Liver (tissue), 9 donors: ENCODE results near the gene CDHR4. TPM values are rescaled to one million over a fixed set of nuclear protein-coding genes. Genes with fewer than 3 reads are reported as not detected.
A peak's percentile ranks its signal among the peaks of the same experiment; 100 is the strongest.

Experiments used
- DNase-seq: peaks from one replicate; pipeline ENCODE4 v3.0.0-alpha.2; 2017; ENCODE audit warnings: low spot score
- H3K27ac ChIP-seq, 2 donors: one replicate each; pipeline ENCODE4 v1.7.0; 2013; ENCODE audit warnings: inconsistent platforms in 2 of 2, low read length in 2 of 2, control low read depth in 1 of 2, low read depth in 1 of 2, mild to moderate bottlenecking in 1 of 2
- H3K27me3 ChIP-seq, 4 donors: one replicate each; pipeline versions ENCODE4 v1.6.1 to v1.7.0; 2013; ENCODE audit warnings: low read length in 3 of 4, inconsistent platforms in 1 of 4, mild to moderate bottlenecking in 1 of 4, moderate library complexity in 1 of 4; ENCODE audit not compliant: control insufficient read depth in 4 of 4, insufficient read depth in 4 of 4
- H3K36me3 ChIP-seq, 4 donors: one replicate each; pipeline versions ENCODE4 v1.6.1 to v1.7.0; 2013; ENCODE audit warnings: low read length in 3 of 4, mild to moderate bottlenecking in 3 of 4, low read depth in 1 of 4, moderate library complexity in 1 of 4; ENCODE audit not compliant: control insufficient read depth in 4 of 4, insufficient read depth in 3 of 4
- H3K4me1 ChIP-seq, 4 donors: one replicate each; pipeline versions ENCODE4 v1.6.1 to v1.7.0; 2013; ENCODE audit warnings: low read length in 3 of 4, mild to moderate bottlenecking in 3 of 4, moderate library complexity in 1 of 4; ENCODE audit not compliant: control insufficient read depth in 4 of 4, insufficient read depth in 4 of 4
- H3K4me3 ChIP-seq, 3 donors: one replicate each; pipeline versions ENCODE4 v1.6.1 to v1.7.0; 2013; ENCODE audit warnings: low read length in 3 of 3, control low read depth in 1 of 3, low read depth in 1 of 3, mild to moderate bottlenecking in 1 of 3
- H3K9ac ChIP-seq, 2 donors: one replicate each; pipeline ENCODE4 v1.7.0; 2013; ENCODE audit warnings: low read length in 2 of 2, mild to moderate bottlenecking in 2 of 2, moderate library complexity in 2 of 2, control low read depth in 1 of 2, low read depth in 1 of 2
- H3K9me3 ChIP-seq, 4 donors: one replicate each; pipeline versions ENCODE4 v1.6.1 to v1.7.0; 2013; ENCODE audit warnings: low read length in 3 of 4; ENCODE audit not compliant: control insufficient read depth in 4 of 4
- EGR1 ChIP-seq, 2 donors: IDR thresholded peaks; 2 replicates each; pipeline ENCODE4 v1.6.1; 2016 to 2018; ENCODE audit warnings: antibody characterized with exemption in 2 of 2, low read depth in 2 of 2
- FOXA2 ChIP-seq: IDR thresholded peaks from 2 replicates; pipeline ENCODE4 v1.6.1; 2016; ENCODE audit warnings: antibody characterized with exemption
- JUND ChIP-seq, 2 donors: IDR thresholded peaks; 2 replicates each; pipeline ENCODE4 v1.6.1; 2016; ENCODE audit warnings: antibody characterized with exemption in 2 of 2
- RAD21 ChIP-seq, 2 donors: IDR thresholded peaks; 2 replicates each; pipeline ENCODE4 v1.6.1; 2016; ENCODE audit warnings: antibody characterized with exemption in 2 of 2, mild to moderate bottlenecking in 2 of 2
- RXRA ChIP-seq, 2 donors: IDR thresholded peaks; 2 replicates each; pipeline ENCODE4 v1.6.1; 2017 to 2018; ENCODE audit warnings: antibody characterized with exemption in 2 of 2, mild to moderate bottlenecking in 1 of 2
- TAF1 ChIP-seq: conservative IDR thresholded peaks from 2 replicates; pipeline ENCODE4 v1.6.1; 2016; ENCODE audit warnings: antibody characterized with exemption, mild to moderate bottlenecking
- YY1 ChIP-seq: IDR thresholded peaks from 2 replicates; pipeline ENCODE4 v1.6.1; 2016; ENCODE audit warnings: antibody characterized with exemption, mild to moderate bottlenecking
- WGBS: extraction: QIAGEN DNeasy Blood & Tissue Kit; methylation state at CpG from one replicate; pipeline ENCODE4 v1.1.7; 2013; 5-methylcytosine and 5-hydroxymethylcytosine counted together
- polyA plus RNA-seq, 2 donors: library from polyadenylated mRNA; stranded (reverse) in 1 of 2; unstranded in 1 of 2; fragments of 200-250 nt in 1 of 2; fragments of >200 nt in 1 of 2; fragmentation: Nextera tagmentation in 1 of 2; extraction: Ambion mirVana in 1 of 2; gene quantifications; one replicate each; pipeline versions ENCODE4 v1.2.1 to v1.2.3, GENCODE V29; 2013 to 2015
- total RNA-seq, 2 donors: library from RNA; depleted of rRNA; stranded (reverse); fragments of >200 nt; gene quantifications; one replicate each; pipeline ENCODE4 v1.2.3, GENCODE V29; 2014
- TF ChIP-seq, protein P1 (sequence below): IDR thresholded peaks from 2 replicates; pipeline ENCODE4 v1.6.1; 2016; ENCODE audit warnings: antibody characterized with exemption, mild to moderate bottlenecking
- TF ChIP-seq, protein P2 (sequence below): IDR thresholded peaks from 2 replicates; pipeline ENCODE4 v1.6.1; 2016; ENCODE audit warnings: antibody characterized with exemption
- TF ChIP-seq, protein P3 (sequence below): IDR thresholded peaks from 2 replicates; pipeline ENCODE4 v1.6.1; 2016; ENCODE audit warnings: antibody characterized with exemption
- TF ChIP-seq, protein P4 (sequence below): fragments of 150-350 bp; IDR thresholded peaks from 2 replicates; pipeline ENCODE4 v1.5.1; 2017; ENCODE audit warnings: improper control_type of control experiment, low read depth, low read length; ENCODE audit not compliant: missing input control
- donor health status: healthy.
- donor health status: healthy.
- donor health status: healthy.
- donor health status: healthy.
- donor health status: healthy.

Gene CDHR4
- total and polyA plus RNA-seq, 4 donors = not detected

DNA sequence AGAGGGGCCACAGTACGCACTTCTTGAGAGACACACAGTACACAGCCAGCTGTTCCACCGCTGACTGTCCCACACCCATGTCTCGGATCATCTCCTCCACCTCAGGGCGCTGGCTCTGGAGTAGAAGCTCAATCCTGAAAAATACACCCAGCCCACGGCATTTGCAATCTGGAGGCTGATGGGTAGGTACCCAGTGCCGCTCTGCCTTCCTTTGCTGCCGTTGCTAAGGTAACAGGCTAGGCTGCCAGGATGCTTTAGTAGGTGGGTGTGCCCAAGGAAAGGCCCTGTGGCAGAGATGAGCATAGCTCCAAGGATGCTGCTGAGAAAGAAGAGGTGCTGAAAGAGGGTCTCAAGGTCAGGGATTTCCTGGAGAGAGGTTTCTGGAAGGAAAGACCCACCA is 42.1 kb upstream of the CDHR4 start (continued):
- TF ChIP-seq, protein P1, sequence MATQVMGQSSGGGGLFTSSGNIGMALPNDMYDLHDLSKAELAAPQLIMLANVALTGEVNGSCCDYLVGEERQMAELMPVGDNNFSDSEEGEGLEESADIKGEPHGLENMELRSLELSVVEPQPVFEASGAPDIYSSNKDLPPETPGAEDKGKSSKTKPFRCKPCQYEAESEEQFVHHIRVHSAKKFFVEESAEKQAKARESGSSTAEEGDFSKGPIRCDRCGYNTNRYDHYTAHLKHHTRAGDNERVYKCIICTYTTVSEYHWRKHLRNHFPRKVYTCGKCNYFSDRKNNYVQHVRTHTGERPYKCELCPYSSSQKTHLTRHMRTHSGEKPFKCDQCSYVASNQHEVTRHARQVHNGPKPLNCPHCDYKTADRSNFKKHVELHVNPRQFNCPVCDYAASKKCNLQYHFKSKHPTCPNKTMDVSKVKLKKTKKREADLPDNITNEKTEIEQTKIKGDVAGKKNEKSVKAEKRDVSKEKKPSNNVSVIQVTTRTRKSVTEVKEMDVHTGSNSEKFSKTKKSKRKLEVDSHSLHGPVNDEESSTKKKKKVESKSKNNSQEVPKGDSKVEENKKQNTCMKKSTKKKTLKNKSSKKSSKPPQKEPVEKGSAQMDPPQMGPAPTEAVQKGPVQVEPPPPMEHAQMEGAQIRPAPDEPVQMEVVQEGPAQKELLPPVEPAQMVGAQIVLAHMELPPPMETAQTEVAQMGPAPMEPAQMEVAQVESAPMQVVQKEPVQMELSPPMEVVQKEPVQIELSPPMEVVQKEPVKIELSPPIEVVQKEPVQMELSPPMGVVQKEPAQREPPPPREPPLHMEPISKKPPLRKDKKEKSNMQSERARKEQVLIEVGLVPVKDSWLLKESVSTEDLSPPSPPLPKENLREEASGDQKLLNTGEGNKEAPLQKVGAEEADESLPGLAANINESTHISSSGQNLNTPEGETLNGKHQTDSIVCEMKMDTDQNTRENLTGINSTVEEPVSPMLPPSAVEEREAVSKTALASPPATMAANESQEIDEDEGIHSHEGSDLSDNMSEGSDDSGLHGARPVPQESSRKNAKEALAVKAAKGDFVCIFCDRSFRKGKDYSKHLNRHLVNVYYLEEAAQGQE = no peak
- no peak for TF ChIP-seq EGR1 (IDR thresholded peaks at IDR 0.05; ENCODE audit: low read depth in 2 of 2)
- no peak for TF ChIP-seq FOXA2
- no peak for TF ChIP-seq JUND (IDR thresholded peaks at IDR 0.05)

DNA sequence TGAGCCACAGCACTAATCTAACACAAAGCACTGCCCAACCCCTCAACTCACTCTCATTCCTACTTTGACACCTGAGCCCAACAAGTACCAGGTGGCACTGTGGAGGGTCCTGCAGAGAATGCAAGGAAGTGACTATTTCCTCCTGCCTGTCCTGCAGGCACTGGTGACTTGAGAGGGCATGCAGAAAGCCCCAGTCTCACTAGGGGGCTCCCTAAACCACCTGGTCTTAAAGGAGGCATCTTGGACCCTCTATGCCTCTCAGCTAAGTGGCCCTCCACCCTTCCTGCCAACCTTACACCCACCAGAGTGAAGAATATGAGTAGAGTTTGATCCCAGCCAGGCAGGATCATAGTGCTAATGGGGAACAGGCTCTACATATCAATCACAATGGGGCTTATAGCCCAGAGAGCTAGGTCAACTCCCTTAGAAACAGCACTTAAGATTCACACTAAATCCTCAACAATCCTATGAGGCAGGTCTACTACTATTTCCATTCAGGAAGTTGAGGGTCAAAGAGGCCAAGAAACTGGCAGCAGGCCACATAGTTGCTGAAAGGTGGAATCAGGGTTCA is 41.5 kb upstream of the CDHR4 start:
- no peak for DNase-seq
- H3K27me3 ChIP-seq = no peaks in the 10 kb centered on the region
- peaks cover 3 to 15% (median 12%) of the 10 kb centered on the region in 4 donors for H3K4me1 ChIP-seq
- H3K36me3 ChIP-seq = no peaks in the 10 kb centered on the region
- H3K9me3 ChIP-seq = no peaks in the 10 kb centered on the region
- H3K27ac ChIP-seq = no peak overlapping the region
- TF ChIP-seq, protein P2, sequence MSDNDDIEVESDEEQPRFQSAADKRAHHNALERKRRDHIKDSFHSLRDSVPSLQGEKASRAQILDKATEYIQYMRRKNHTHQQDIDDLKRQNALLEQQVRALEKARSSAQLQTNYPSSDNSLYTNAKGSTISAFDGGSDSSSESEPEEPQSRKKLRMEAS = no peak
- peak; percentile 34 to 43 for TF ChIP-seq RAD21 (IDR thresholded peaks at IDR 0.05)
- H3K9ac ChIP-seq = no peak overlapping the region
- H3K4me3 ChIP-seq = no peak overlapping the region

DNA sequence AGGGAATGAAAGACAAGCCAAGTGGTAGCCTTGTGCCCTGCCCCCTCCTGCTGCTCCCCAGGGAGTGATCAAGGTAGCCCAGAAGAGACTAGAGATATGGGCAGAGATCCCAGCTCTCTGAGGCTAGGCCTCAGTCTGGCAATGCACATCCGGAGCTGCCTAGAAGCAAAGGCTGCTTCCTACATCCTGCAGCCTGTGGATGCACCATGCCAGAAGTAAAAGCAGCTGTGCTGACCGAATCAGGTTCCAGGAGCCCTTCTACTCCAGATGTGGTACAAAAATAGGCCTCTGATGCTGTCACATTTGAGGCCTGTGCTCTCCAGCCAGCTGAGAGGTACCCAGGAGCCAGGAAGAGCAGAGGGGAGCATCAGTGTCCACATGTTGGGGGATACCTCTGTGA is 40.7 kb upstream of the CDHR4 start:
- Histone ChIP-seq H3K9ac (no peak overlapping the region), H3K4me1 (peaks cover 1 to 7% (median 6%) of the 10 kb centered on the region in 4 donors), H3K9me3 (no peaks in the 10 kb centered on the region), H3K4me3 (no peak overlapping the region), H3K36me3 (no peaks in the 10 kb centered on the region), H3K27me3 (no peaks in the 10 kb centered on the region), H3K27ac (no peak overlapping the region)
- TF ChIP-seq JUND (IDR thresholded peaks at IDR 0.05) = no peak
- WGBS = 73% methylated on average over 2 of the region's 2 CpGs
- no peak for DNase-seq

DNA sequence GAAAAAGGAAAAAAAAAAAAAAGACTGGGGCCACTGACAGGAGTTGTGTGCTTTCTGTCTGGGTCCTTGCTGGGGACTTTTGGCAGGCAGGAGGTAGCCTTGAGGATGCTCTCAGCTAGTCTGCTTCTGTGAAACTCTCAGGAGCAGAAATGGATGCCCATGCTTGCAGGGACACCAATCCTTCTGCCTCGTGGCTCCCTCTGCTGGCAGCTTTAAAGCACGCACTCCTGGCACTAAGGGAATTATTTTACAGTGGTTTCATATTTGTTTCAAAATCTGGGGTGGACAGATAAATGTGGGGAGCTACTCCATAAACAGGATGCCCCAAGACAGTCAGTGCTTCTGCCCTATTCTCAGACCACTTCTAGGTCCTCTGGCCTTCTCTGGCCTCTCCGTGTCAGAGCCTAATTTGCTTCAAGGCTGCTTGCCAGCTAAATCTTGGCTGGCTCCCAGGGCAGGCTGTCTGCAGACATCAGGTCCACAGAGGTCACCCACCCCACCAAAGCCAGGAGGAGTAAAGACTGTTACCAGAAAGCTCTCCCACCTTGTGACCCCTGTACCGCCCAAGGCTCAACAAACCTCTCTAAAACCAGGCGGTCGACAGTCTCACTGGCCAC is 39.6 kb upstream of the CDHR4 start:
- H3K9ac ChIP-seq = peak overlapping the region in 1 of 2 donors; percentile 43
- H3K9me3 ChIP-seq = no peaks in the 10 kb centered on the region
- DNase-seq = peak; percentile 82
- no peaks in the 10 kb centered on the region for H3K27me3 ChIP-seq
- peak overlapping the region in 1 of 3 donors; percentile 7 for H3K4me3 ChIP-seq
- peaks cover 1 to 6% (median 5%) of the 10 kb centered on the region in 4 donors for H3K4me1 ChIP-seq
- TF ChIP-seq EGR1 (IDR thresholded peaks at IDR 0.05; ENCODE audit: low read depth in 2 of 2) (no peak), YY1 (peak; percentile 56), RAD21 (IDR thresholded peaks at IDR 0.05) (peak; percentile 92 to 95), RXRA (IDR thresholded peaks at IDR 0.05) (peak; percentile 30 to 40), TAF1 (no peak)
- TF ChIP-seq, protein P3, sequence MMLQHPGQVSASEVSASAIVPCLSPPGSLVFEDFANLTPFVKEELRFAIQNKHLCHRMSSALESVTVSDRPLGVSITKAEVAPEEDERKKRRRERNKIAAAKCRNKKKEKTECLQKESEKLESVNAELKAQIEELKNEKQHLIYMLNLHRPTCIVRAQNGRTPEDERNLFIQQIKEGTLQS = no peak
- TF ChIP-seq, protein P4, sequence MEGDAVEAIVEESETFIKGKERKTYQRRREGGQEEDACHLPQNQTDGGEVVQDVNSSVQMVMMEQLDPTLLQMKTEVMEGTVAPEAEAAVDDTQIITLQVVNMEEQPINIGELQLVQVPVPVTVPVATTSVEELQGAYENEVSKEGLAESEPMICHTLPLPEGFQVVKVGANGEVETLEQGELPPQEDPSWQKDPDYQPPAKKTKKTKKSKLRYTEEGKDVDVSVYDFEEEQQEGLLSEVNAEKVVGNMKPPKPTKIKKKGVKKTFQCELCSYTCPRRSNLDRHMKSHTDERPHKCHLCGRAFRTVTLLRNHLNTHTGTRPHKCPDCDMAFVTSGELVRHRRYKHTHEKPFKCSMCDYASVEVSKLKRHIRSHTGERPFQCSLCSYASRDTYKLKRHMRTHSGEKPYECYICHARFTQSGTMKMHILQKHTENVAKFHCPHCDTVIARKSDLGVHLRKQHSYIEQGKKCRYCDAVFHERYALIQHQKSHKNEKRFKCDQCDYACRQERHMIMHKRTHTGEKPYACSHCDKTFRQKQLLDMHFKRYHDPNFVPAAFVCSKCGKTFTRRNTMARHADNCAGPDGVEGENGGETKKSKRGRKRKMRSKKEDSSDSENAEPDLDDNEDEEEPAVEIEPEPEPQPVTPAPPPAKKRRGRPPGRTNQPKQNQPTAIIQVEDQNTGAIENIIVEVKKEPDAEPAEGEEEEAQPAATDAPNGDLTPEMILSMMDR = peak; percentile 94
- H3K27ac ChIP-seq = no peak overlapping the region
- WGBS = 31% methylated on average over 6 of the region's 6 CpGs
- H3K36me3 ChIP-seq = no peaks in the 10 kb centered on the region
